Measurements from ENCODE around the gene E2F7. TPM values are rescaled to one million over a fixed set of nuclear protein-coding genes. Genes with fewer than 3 reads are reported as not detected.
"Not testable (repeated sequence)": the region's sequence is repeated elsewhere in the genome, so short reads cannot be mapped to it uniquely, and the experiment has no call there.

Gene E2F7
- total RNA-seq, 1 donor = 10.4 TPM

DNA sequence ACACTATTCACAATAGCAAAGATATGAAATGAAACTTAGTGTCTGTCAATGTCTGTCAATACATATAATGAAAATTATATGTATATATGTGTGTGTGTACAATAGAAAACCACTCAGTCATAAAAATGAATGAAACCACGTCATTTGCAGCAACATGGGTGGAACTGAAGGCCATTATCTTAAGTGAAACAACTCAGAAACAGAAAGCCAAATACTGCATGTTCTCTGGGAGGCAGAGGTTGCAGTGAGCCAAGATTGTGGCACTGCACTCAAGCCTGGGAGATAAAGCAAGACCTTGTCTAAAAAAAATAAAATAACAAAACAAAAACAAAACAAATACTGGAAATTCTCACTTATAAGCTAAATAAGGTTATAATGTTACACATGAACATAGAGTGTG is 16.7 kb upstream of the E2F7 start:
- TF ChIP-seq, protein P1, sequence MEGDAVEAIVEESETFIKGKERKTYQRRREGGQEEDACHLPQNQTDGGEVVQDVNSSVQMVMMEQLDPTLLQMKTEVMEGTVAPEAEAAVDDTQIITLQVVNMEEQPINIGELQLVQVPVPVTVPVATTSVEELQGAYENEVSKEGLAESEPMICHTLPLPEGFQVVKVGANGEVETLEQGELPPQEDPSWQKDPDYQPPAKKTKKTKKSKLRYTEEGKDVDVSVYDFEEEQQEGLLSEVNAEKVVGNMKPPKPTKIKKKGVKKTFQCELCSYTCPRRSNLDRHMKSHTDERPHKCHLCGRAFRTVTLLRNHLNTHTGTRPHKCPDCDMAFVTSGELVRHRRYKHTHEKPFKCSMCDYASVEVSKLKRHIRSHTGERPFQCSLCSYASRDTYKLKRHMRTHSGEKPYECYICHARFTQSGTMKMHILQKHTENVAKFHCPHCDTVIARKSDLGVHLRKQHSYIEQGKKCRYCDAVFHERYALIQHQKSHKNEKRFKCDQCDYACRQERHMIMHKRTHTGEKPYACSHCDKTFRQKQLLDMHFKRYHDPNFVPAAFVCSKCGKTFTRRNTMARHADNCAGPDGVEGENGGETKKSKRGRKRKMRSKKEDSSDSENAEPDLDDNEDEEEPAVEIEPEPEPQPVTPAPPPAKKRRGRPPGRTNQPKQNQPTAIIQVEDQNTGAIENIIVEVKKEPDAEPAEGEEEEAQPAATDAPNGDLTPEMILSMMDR (IDR thresholded peaks at IDR 0.05; ENCODE audit: insufficient read depth, low read depth, low read length) = no peak
- no peak overlapping the region for H3K4me3 ChIP-seq (ENCODE audit: low read depth, low read length)
- DNase-seq (ENCODE audit: low read depth) = no peak

DNA sequence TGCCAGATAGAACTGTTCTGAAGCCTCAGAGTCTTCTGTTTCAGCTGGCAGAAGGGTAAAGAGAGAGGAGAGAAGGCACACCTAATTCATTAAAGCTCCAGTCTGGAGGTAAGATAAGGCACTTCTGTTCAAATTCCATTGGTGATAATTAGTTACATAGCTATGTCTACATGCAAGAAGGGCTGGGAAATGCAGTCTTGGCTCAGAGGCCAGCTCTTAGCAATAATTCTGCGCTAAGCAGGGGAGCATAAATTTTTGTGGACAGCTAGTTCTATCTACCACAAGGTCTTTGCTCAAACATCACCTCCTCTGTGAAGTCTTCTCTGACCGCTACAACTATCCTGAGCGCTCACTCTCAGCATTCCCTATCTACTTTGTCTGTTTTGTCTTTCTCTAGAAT is 14.3 kb upstream of the E2F7 start:
- TF ChIP-seq, protein P1 (IDR thresholded peaks at IDR 0.05; ENCODE audit: insufficient read depth, low read depth, low read length) = no peak
- no peak overlapping the region for H3K4me3 ChIP-seq (ENCODE audit: low read depth, low read length)
- no peak for DNase-seq (ENCODE audit: low read depth)

DNA sequence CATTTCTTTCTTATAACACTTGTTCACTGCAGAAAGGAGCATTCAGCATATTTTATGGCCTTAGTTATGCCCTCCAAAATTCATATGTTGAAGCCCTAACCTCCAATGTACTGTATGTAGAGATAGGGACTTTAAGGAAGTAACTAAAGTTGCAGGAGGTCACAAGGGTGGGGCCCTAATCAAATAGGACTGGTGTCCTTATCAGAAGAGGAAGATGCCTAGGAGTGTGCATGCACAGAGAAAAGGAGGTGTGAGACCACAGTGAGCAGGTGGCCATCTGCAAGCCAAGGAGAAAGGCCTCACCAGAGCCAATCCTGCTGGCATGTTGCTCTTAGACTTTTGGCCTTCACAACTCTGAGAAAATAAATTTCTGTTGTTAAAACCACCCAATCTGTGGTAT is 12.9 kb upstream of the E2F7 start:
- no peak overlapping the region for H3K4me3 ChIP-seq (ENCODE audit: low read depth, low read length)
- TF ChIP-seq, protein P1 (IDR thresholded peaks at IDR 0.05; ENCODE audit: insufficient read depth, low read depth, low read length) = no peak
- no peak for DNase-seq (ENCODE audit: low read depth)

DNA sequence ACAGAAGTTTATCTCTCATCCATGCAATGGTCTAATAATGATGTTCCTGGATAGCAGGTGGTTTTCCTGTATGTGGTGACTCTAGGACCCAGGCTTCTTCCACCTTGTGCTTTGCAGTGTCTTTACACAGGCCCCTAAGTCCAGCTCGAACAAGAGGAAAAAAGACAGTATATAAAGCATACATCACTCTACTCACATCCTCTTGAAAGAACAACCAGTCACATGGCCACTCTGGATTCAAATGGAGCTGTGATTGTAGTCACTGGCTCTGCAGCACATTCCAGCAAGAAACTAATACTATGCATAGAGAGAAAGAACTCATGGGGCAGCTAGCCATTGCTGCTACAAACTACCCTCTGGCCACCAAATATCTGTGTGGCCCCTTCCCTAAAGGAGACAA is 11.5 kb upstream of the E2F7 start:
- TF ChIP-seq, protein P1 (IDR thresholded peaks at IDR 0.05; ENCODE audit: insufficient read depth, low read depth, low read length) = no peak
- no peak overlapping the region for H3K4me3 ChIP-seq (ENCODE audit: low read depth, low read length)
- no peak for DNase-seq (ENCODE audit: low read depth)

DNA sequence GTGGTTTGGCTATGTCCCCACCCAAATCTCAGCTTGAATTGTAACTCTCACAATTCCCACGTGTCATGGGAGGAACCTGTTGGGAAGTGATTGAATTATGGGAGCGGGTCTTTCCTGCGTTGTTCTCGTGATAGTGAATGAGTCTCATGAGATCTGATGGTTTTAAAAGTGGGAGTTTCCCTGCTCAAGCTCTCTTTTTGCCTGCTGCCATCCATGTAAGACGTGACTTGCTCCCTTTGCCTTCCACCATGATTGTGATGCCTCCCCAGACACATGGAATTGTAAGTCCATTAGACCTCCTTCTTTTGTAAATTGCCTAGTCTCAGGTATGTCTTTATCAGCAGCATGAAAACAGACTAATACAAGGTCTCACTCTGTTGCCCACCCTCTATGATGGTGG is 8.5 kb upstream of the E2F7 start:
- not testable (repeated sequence) for DNase-seq (ENCODE audit: low read depth); H3K4me3 ChIP-seq (ENCODE audit: low read depth, low read length)

DNA sequence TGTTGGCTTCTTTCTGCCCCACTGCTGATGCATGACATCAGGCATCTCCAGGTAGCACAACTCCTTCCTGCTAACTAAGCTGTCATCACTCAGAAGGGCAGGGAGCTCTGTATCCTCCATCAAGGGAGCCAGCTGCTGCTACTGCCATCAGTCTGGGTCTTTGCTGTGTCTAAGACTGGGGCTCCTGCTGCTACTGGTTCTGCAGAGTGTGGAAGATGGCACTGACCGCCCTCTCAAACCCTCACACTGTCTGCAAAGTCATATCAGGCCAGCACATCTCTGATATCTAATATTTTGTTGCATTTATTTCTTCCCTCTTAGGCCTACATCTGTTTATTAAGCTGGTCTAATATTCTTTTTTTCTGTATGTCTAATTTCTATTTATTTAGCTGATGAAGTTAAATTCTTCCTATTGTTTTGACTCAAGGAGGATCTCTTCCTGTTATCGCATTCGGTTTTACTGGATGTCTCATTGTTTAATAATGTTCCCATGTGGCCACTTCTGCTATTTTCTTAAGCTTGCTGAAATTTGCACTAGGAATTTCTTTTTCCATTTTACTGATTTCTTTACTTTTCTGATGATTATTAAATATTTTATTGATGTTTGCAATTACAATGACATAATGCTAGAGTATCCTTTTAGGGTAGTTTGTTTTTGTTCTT is 7.6 kb upstream of the E2F7 start:
- TF ChIP-seq, protein P1 (IDR thresholded peaks at IDR 0.05; ENCODE audit: insufficient read depth, low read depth, low read length) = no peak
- H3K4me3 ChIP-seq (ENCODE audit: low read depth, low read length) = no peak overlapping the region
- DNase-seq (ENCODE audit: low read depth) = no peak

DNA sequence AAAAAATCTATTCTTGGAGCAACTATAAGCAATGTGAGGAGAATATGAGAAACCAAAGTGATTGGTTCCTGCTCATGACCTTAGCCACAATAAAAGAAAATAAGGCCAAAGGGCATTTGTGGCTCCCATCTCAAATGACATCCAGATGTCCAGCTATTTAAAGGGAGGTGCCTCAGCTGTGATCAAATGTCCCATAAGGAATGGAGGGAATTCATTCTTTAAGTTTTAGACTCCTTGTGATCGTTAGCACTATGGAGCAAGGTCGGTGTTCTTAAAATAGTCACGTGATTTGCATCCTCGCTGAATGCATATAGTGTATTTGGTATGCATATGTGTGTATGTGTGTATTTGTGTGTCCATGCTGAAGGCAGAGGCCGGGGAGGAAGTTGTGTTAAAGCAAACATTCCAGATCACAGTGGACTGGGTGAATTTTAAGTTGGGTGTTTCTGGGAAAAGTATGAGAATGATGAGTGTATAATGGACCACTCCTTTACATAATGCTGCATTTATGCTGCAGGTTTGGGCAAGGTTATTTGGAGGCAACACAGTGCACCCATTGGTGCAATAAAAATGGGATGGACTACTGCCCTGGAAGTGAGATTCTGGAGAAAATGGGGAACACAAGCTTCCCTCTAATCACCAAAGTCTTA is 5.6 kb upstream of the E2F7 start:
- H3K4me3 ChIP-seq (ENCODE audit: low read depth, low read length) = no peak overlapping the region
- TF ChIP-seq, protein P1 (IDR thresholded peaks at IDR 0.05; ENCODE audit: insufficient read depth, low read depth, low read length) = no peak
- no peak for DNase-seq (ENCODE audit: low read depth)

Data from fibroblast of villous mesenchyme (primary cell).